Measurements from ENCODE around the gene STS.

STS gene

GRCh38 chrX:7147978-7148854 lies 704 bp downstream of the STS start, which contains the start of gene PUDP:
PUDP (minus strand) TSS chrX:7148153; CDS start chrX:7148113, 40 bp downstream.
- TF ChIP-seq, protein P1, sequence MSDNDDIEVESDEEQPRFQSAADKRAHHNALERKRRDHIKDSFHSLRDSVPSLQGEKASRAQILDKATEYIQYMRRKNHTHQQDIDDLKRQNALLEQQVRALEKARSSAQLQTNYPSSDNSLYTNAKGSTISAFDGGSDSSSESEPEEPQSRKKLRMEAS (IDR thresholded peaks at IDR 0.05) = peak; percentile 4; the same call in 1 of the 2 replicates
- TF ChIP-seq NFIC (IDR thresholded peaks at IDR 0.05) (no peak), REST (IDR thresholded peaks at IDR 0.05; ENCODE audit: low read depth) (no peak), CREB1 (IDR thresholded peaks at IDR 0.05; ENCODE audit: low read depth) (no peak), EP300 (IDR thresholded peaks at IDR 0.05; ENCODE audit: borderline replicate concordance) (no peak), RAD21 (IDR thresholded peaks at IDR 0.05; ENCODE audit: low read depth) (no peak), TCF12 (IDR thresholded peaks at IDR 0.05; ENCODE audit: low read depth) (no peak), TAF1 (IDR thresholded peaks at IDR 0.05; ENCODE audit: low read depth) (peak; percentile 54; the same call in 1 of the 2 replicates), TEAD4 (IDR thresholded peaks at IDR 0.05) (no peak), FOXM1 (IDR thresholded peaks at IDR 0.05; ENCODE audit: borderline replicate concordance, low read depth) (no peak), ZBTB7A (IDR thresholded peaks at IDR 0.05; ENCODE audit: low read depth) (no peak; the same call in 1 of the 2 replicates), YY1 (IDR thresholded peaks at IDR 0.05; ENCODE audit: low read depth) (peak; percentile 72), EGR1 (IDR thresholded peaks at IDR 0.05) (peak; percentile 45; the same call in 1 of the 2 replicates), CEBPB (IDR thresholded peaks at IDR 0.05) (no peak)
- TF ChIP-seq, protein P2, sequence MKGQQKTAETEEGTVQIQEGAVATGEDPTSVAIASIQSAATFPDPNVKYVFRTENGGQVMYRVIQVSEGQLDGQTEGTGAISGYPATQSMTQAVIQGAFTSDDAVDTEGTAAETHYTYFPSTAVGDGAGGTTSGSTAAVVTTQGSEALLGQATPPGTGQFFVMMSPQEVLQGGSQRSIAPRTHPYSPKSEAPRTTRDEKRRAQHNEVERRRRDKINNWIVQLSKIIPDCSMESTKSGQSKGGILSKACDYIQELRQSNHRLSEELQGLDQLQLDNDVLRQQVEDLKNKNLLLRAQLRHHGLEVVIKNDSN (IDR thresholded peaks at IDR 0.05) = no peak

- TF ChIP-seq, protein P1 (IDR thresholded peaks at IDR 0.05) = no peak
- TF ChIP-seq EP300 (IDR thresholded peaks at IDR 0.05; ENCODE audit: borderline replicate concordance) = no peak
- TF ChIP-seq CEBPB (IDR thresholded peaks at IDR 0.05) = no peak
- no peak for TF ChIP-seq CREB1 (IDR thresholded peaks at IDR 0.05; ENCODE audit: low read depth)
- no peak for TF ChIP-seq RAD21 (IDR thresholded peaks at IDR 0.05; ENCODE audit: low read depth)
- no peak for TF ChIP-seq YY1 (IDR thresholded peaks at IDR 0.05; ENCODE audit: low read depth)
- TF ChIP-seq TEAD4 (IDR thresholded peaks at IDR 0.05) = no peak
- TF ChIP-seq NFIC (IDR thresholded peaks at IDR 0.05) = no peak
Measured at GRCh38 chrX:7149411-7149810, 1.9 kb downstream of the STS start.

GRCh38 chrX:7153231-7153630 lies 5.7 kb downstream of the STS start:
- TF ChIP-seq, protein P1 (IDR thresholded peaks at IDR 0.05) = no peak
- no peak for TF ChIP-seq FOXM1 (IDR thresholded peaks at IDR 0.05; ENCODE audit: borderline replicate concordance, low read depth)
- no peak for TF ChIP-seq CEBPB (IDR thresholded peaks at IDR 0.05)
- TF ChIP-seq RAD21 (IDR thresholded peaks at IDR 0.05; ENCODE audit: low read depth) = no peak
- no peak for TF ChIP-seq TEAD4 (IDR thresholded peaks at IDR 0.05)
- TF ChIP-seq EP300 (IDR thresholded peaks at IDR 0.05; ENCODE audit: borderline replicate concordance) = no peak
- no peak for TF ChIP-seq CREB1 (IDR thresholded peaks at IDR 0.05; ENCODE audit: low read depth)
- TF ChIP-seq REST (IDR thresholded peaks at IDR 0.05; ENCODE audit: low read depth) = no peak
- TF ChIP-seq, protein P2 (IDR thresholded peaks at IDR 0.05) = no peak
- no peak for TF ChIP-seq TAF1 (IDR thresholded peaks at IDR 0.05; ENCODE audit: low read depth)
- no peak for TF ChIP-seq NFIC (IDR thresholded peaks at IDR 0.05)
- TF ChIP-seq YY1 (IDR thresholded peaks at IDR 0.05; ENCODE audit: low read depth) = no peak
- no peak for TF ChIP-seq ZBTB7A (IDR thresholded peaks at IDR 0.05; ENCODE audit: low read depth)

- no peak for TF ChIP-seq REST (IDR thresholded peaks at IDR 0.05; ENCODE audit: low read depth)
Measured at GRCh38 chrX:7154041-7154597, 6.6 kb downstream of the STS start.
